NCI-H524 (cell line): ENCODE data around the gene HRH4.

Experiments
- DNase-seq, 2 experiments: peaks; one replicate each; lab custom pipeline; 2025; lab: John Stamatoyannopoulos, UW

The HRH4 gene

GRCh38 chr18:24465486-24465885 lies 5.0 kb downstream of the HRH4 start:
- no peak for DNase-seq

- no peak for DNase-seq
These were observed 6.3 kb downstream of the HRH4 start for GRCh38 chr18:24466771-24467170.

GRCh38 chr18:24470022-24470618 lies 9.7 kb downstream of the HRH4 start:
- DNase-seq: no peak

GRCh38 chr18:24470805-24471204 lies 10.4 kb downstream of the HRH4 start:
- no peak for DNase-seq

GRCh38 chr18:24472591-24472990 lies 12.2 kb downstream of the HRH4 start:
- no peak for DNase-seq

GRCh38 chr18:24474406-24474805 lies 14.0 kb downstream of the HRH4 start:
- no peak for DNase-seq

- no peak for DNase-seq
These were observed 15.6 kb downstream of the HRH4 start for GRCh38 chr18:24475926-24476589.

GRCh38 chr18:24479371-24479770 lies 18.9 kb downstream of the HRH4 start:
- DNase-seq: no peak

- peak; percentile 35 to 83 for DNase-seq
These were observed 22.4 kb downstream of the HRH4 start for GRCh38 chr18:24482821-24483220.

- peak in 1 of 2 experiments; percentile 53 for DNase-seq
These were observed 25.2 kb downstream of the HRH4 start for GRCh38 chr18:24485681-24486080.

- DNase-seq: peak; percentile 80 to 89
These were observed 26.2 kb downstream of the HRH4 start for GRCh38 chr18:24486684-24487083.

GRCh38 chr18:24488824-24489493 lies 28.5 kb downstream of the HRH4 start:
- DNase-seq: peak in 1 of 2 experiments; percentile 44

GRCh38 chr18:24490539-24490938 lies 30.1 kb downstream of the HRH4 start:
- peak in 1 of 2 experiments; percentile 13 for DNase-seq

GRCh38 chr18:24491927-24492834 lies 31.7 kb downstream of the HRH4 start:
- no peak for DNase-seq

GRCh38 chr18:24494586-24494985 lies 34.1 kb downstream of the HRH4 start:
- no peak for DNase-seq

- peak in 1 of 2 experiments; percentile 48 for DNase-seq
These were observed 36.8 kb downstream of the HRH4 start for GRCh38 chr18:24497031-24497754.

- no peak for DNase-seq
These were observed 39.4 kb downstream of the HRH4 start for GRCh38 chr18:24499814-24500213.

GRCh38 chr18:24500217-24500616 lies 39.8 kb downstream of the HRH4 start:
- DNase-seq: no peak

- DNase-seq: no peak
These were observed 40.3 kb downstream of the HRH4 start for GRCh38 chr18:24500766-24501165.

- peak; percentile 60 to 91 for DNase-seq
These were observed 42.5 kb downstream of the HRH4 start for GRCh38 chr18:24502667-24503523.

GRCh38 chr18:24504401-24504800 lies 44.0 kb downstream of the HRH4 start:
- no peak for DNase-seq
